Neural progenitor cell (in vitro differentiated cells): ENCODE measurements around the gene SAP30L.

ENCODE experiments used
- CTCF ChIP-seq: fragments of 200-600 bp; sonication (generic); IDR thresholded peaks from 2 replicates; pipeline ENCODE4 v1.5.1; 2017; ENCODE audit warnings: antibody characterized with exemption, mild to moderate bottlenecking
- EZH2 ChIP-seq: fragments of 200-600 bp; sonication (generic); IDR thresholded peaks from 2 replicates; pipeline ENCODE4 v1.6.1; 2017; ENCODE audit warnings: antibody characterized with exemption, mild to moderate bottlenecking, moderate library complexity

- no peak for TF ChIP-seq CTCF
- no peak for TF ChIP-seq EZH2
These were observed 5.3 kb upstream of the SAP30L start for GRCh38 chr5:154440540-154440939.
